Mesenchymal stem cell (in vitro differentiated cells and primary cell): ENCODE data around the gene RAPGEF6.

Source experiments
- DNase-seq: peaks from one replicate; pipeline ENCODE4 v3.0.0-alpha.2; 2013
- H2AFZ ChIP-seq: one replicate; pipeline ENCODE4 v1.6.1; 2013; ENCODE audit warnings: low read depth, mild to moderate bottlenecking, control low read depth, inconsistent platforms, low read length, moderate library complexity
- H2AK5ac ChIP-seq: 2 replicates; pipeline ENCODE4 v1.6.1; 2013; ENCODE audit warnings: low read length, moderate library complexity, mild to moderate bottlenecking, inconsistent platforms; ENCODE audit not compliant: severe bottlenecking
- H2BK120ac ChIP-seq: one replicate; pipeline ENCODE4 v1.6.1; 2013; ENCODE audit warnings: low read depth, mild to moderate bottlenecking, inconsistent platforms, low read length, moderate library complexity
- H2BK12ac ChIP-seq, 2 experiments: one replicate each; pipeline ENCODE4 v1.6.1; 2013; ENCODE audit warnings: inconsistent platforms in 2 of 2, low read length in 2 of 2, mild to moderate bottlenecking in 2 of 2, moderate library complexity in 2 of 2, control low read depth in 1 of 2
- H2BK15ac ChIP-seq: one replicate; pipeline ENCODE4 v1.6.1; 2013; ENCODE audit warnings: mild to moderate bottlenecking, low read depth, inconsistent platforms; ENCODE audit not compliant: poor library complexity, severe bottlenecking
- H2BK5ac ChIP-seq: 2 replicates; pipeline ENCODE4 v1.6.1; 2013; ENCODE audit warnings: low read depth, mild to moderate bottlenecking, low read length, control low read depth, inconsistent platforms; ENCODE audit not compliant: poor library complexity, severe bottlenecking
- H3K14ac ChIP-seq, 2 experiments: one replicate each; pipeline ENCODE4 v1.6.1; 2013; ENCODE audit warnings: inconsistent platforms in 2 of 2, low read length in 2 of 2, control low read depth in 1 of 2, mild to moderate bottlenecking in 1 of 2, moderate library complexity in 1 of 2
- H3K18ac ChIP-seq, 2 experiments: one replicate each; pipeline ENCODE4 v1.6.1; 2013; ENCODE audit warnings: inconsistent platforms in 2 of 2, low read length in 2 of 2, control low read depth in 1 of 2, low read depth in 1 of 2, mild to moderate bottlenecking in 1 of 2
- H3K23ac ChIP-seq, 2 experiments: one replicate each; pipeline ENCODE4 v1.6.1; 2013; ENCODE audit warnings: inconsistent platforms in 2 of 2, low read length in 2 of 2, mild to moderate bottlenecking in 2 of 2, moderate library complexity in 2 of 2, control low read depth in 1 of 2
- H3K27ac ChIP-seq: 2 replicates; pipeline ENCODE4 v1.5.1; 2013; ENCODE audit warnings: mild to moderate bottlenecking, moderate library complexity, low read length, control low read depth, inconsistent platforms; ENCODE audit not compliant: poor library complexity, severe bottlenecking
- H3K27me3 ChIP-seq, 2 experiments: 2 replicates each; pipeline versions ENCODE4 v1.6.1 to v1.7.0; 2013; ENCODE audit warnings: low read length in 2 of 2, mild to moderate bottlenecking in 2 of 2, moderate library complexity in 2 of 2, control low read depth in 1 of 2, inconsistent platforms in 1 of 2; ENCODE audit not compliant: control insufficient read depth in 1 of 2, insufficient read depth in 1 of 2
- H3K36me3 ChIP-seq, 2 experiments: 2 replicates each; pipeline versions ENCODE4 v1.6.1 to v1.7.0; 2013; ENCODE audit warnings: low read length in 2 of 2, control low read depth in 1 of 2, inconsistent platforms in 1 of 2, low read depth in 1 of 2, mild to moderate bottlenecking in 1 of 2; ENCODE audit not compliant: insufficient read depth in 2 of 2, control insufficient read depth in 1 of 2
- H3K4ac ChIP-seq, 2 experiments: one replicate each; pipeline ENCODE4 v1.6.1; 2013; ENCODE audit warnings: inconsistent platforms in 2 of 2, low read length in 2 of 2, mild to moderate bottlenecking in 2 of 2, moderate library complexity in 2 of 2, control low read depth in 1 of 2, low read depth in 1 of 2
- H3K4me1 ChIP-seq: 2 replicates; pipeline ENCODE4 v1.6.1; 2013; ENCODE audit warnings: low read depth, low read length, control low read depth; ENCODE audit not compliant: control insufficient read depth, insufficient read depth
- H3K4me2 ChIP-seq: 2 replicates; pipeline ENCODE4 v1.6.1; 2013; ENCODE audit warnings: low read length, mild to moderate bottlenecking, inconsistent platforms; ENCODE audit not compliant: poor library complexity, severe bottlenecking
- H3K4me3 ChIP-seq, 2 experiments: 2 replicates each; pipeline versions ENCODE4 v1.5.1 to v1.7.0; 2013; ENCODE audit warnings: low read length in 2 of 2, mild to moderate bottlenecking in 2 of 2, control low read depth in 1 of 2, low read depth in 1 of 2; ENCODE audit not compliant: insufficient read depth in 1 of 2
- H3K79me1 ChIP-seq: replicated peaks from 2 replicates; pipeline ENCODE4 v1.6.1; 2013; ENCODE audit warnings: mild to moderate bottlenecking, control low read depth, low read length, inconsistent platforms; ENCODE audit not compliant: poor library complexity, severe bottlenecking
- H3K9ac ChIP-seq: 2 replicates; pipeline ENCODE4 v1.7.0; 2013; ENCODE audit warnings: mild to moderate bottlenecking, low read length, moderate library complexity
- H3K9me3 ChIP-seq: 2 replicates; pipeline ENCODE4 v1.7.0; 2013; ENCODE audit warnings: mild to moderate bottlenecking, low read length; ENCODE audit not compliant: control insufficient read depth
- H4K8ac ChIP-seq: one replicate; pipeline ENCODE4 v1.6.1; 2013; ENCODE audit warnings: inconsistent platforms, mild to moderate bottlenecking, low read length, moderate library complexity
- H4K91ac ChIP-seq: one replicate; pipeline ENCODE4 v1.6.1; 2013; ENCODE audit warnings: mild to moderate bottlenecking, low read length, inconsistent platforms
- WGBS: methylation state at CpG from one replicate; pipeline ENCODE4 v1.1.7; 2013; ENCODE audit warnings: mixed read lengths; 5-methylcytosine and 5-hydroxymethylcytosine counted together

Gene RAPGEF6

DNA sequence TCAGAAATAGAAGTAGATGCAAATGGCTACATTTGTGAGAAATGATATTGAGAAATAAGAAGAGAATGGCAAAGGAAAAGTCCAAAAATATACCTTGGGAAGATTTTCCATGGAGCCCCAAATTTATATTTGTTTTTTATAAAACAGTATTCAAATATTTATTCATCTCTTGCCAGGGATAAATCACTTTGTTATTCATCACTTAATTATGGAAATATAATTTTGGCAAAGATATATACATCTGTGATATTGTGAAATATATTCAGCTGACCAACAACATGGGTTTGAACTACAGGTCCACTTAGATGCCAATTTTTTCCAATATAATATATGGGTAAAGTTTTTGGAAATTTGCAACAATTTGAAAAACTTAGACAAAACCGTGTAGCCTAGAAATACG is 19.7 kb upstream of the RAPGEF6 start:
- Histone ChIP-seq H3K9me3 (no peaks in the 10 kb centered on the region), H4K8ac (no peak overlapping the region), H3K4ac (no peak overlapping the region), H3K18ac (no peak overlapping the region), H2BK12ac (no peak overlapping the region), H3K14ac (no peak overlapping the region), H2AK5ac (no peak overlapping the region), H2BK15ac (no peak overlapping the region), H3K79me1 (peaks cover 24% of the 10 kb centered on the region), H3K36me3 (peaks cover 25 to 88% of the 10 kb centered on the region in 2 experiments), H3K4me3 (no peak overlapping the region), H4K91ac (no peak overlapping the region), H3K23ac (no peak overlapping the region), H3K4me2 (no peak overlapping the region), H3K27ac (no peak overlapping the region), H2BK5ac (no peak overlapping the region), H3K9ac (no peak overlapping the region), H2AFZ (no peak overlapping the region), H3K27me3 (no peaks in the 10 kb centered on the region), H2BK120ac (no peak overlapping the region), H3K4me1 (no peaks in the 10 kb centered on the region)
- no peak for DNase-seq
- WGBS = 100% methylated on average over 2 of the region's 2 CpGs

DNA sequence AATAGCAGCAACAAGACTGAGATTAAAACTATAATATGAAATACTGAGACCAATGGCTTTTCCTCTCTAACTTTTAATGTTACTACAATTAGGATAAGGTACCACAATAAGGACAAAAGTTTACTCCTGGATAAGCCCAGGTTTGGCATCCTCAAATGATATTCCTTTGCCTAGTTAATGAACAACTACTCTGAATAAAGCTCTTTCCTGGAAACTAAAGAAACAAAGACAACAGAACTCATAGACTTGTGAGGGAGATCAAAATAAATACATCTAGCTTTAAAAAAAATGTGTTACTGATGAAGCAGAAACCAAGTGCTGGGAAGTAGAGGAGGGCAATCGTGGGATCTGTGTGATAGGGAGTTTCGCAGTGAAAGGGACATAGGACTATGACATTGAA is 19.3 kb upstream of the RAPGEF6 start:
- H2BK12ac ChIP-seq = no peak overlapping the region
- no peak overlapping the region for H3K14ac ChIP-seq
- H3K79me1 ChIP-seq = peaks cover 24% of the 10 kb centered on the region
- H3K4ac ChIP-seq = no peak overlapping the region
- no peak overlapping the region for H2BK15ac ChIP-seq
- no peak overlapping the region for H3K27ac ChIP-seq
- H2AK5ac ChIP-seq = no peak overlapping the region
- no peak overlapping the region for H2BK120ac ChIP-seq
- H3K23ac ChIP-seq = no peak overlapping the region
- no peak overlapping the region for H2AFZ ChIP-seq
- H3K18ac ChIP-seq = no peak overlapping the region
- DNase-seq = no peak
- H3K36me3 ChIP-seq = peaks cover 20 to 88% of the 10 kb centered on the region in 2 experiments
- no peaks in the 10 kb centered on the region for H3K9me3 ChIP-seq
- H3K27me3 ChIP-seq = no peaks in the 10 kb centered on the region
- H3K9ac ChIP-seq = no peak overlapping the region
- H4K8ac ChIP-seq = no peak overlapping the region
- no peaks in the 10 kb centered on the region for H3K4me1 ChIP-seq
- H4K91ac ChIP-seq = no peak overlapping the region
- 99% methylated on average over 2 of the region's 2 CpGs for WGBS
- no peak overlapping the region for H3K4me2 ChIP-seq
- no peak overlapping the region for H3K4me3 ChIP-seq
- no peak overlapping the region for H2BK5ac ChIP-seq

DNA sequence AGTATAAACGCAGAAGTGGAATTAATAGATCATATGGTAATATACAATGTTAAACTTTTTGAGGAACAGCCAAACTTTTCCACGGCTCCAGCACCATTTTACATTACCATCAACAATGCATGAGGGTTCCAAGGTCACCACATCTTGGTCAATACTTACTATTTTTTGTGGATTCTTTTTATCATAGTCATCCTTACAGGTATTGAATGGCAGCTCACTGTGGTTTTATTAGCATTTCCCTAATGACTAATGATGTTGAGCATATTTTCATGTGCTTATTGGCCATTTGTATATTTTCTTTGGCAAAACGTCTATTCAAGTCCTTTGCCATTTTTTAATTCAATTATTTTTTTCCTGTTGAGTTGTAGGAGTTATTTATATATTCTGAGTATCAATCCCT is 14.1 kb upstream of the RAPGEF6 start:
- Histone ChIP-seq H4K91ac (no peak overlapping the region), H3K23ac (no peak overlapping the region), H3K4ac (no peak overlapping the region), H3K4me3 (no peak overlapping the region), H3K18ac (no peak overlapping the region), H3K36me3 (peaks cover 14 to 93% of the 10 kb centered on the region in 2 experiments), H3K4me1 (no peaks in the 10 kb centered on the region), H2BK120ac (no peak overlapping the region), H2AFZ (no peak overlapping the region), H3K27me3 (no peaks in the 10 kb centered on the region), H3K79me1 (peaks cover 13% of the 10 kb centered on the region), H2BK12ac (no peak overlapping the region), H3K27ac (no peak overlapping the region), H3K4me2 (no peak overlapping the region), H2BK15ac (no peak overlapping the region), H3K9me3 (no peaks in the 10 kb centered on the region), H3K9ac (no peak overlapping the region), H2AK5ac (no peak overlapping the region), H3K14ac (no peak overlapping the region), H4K8ac (no peak overlapping the region), H2BK5ac (no peak overlapping the region)
- WGBS = no CpG with 5 or more reads among the region's 3 CpGs
- no peak for DNase-seq

DNA sequence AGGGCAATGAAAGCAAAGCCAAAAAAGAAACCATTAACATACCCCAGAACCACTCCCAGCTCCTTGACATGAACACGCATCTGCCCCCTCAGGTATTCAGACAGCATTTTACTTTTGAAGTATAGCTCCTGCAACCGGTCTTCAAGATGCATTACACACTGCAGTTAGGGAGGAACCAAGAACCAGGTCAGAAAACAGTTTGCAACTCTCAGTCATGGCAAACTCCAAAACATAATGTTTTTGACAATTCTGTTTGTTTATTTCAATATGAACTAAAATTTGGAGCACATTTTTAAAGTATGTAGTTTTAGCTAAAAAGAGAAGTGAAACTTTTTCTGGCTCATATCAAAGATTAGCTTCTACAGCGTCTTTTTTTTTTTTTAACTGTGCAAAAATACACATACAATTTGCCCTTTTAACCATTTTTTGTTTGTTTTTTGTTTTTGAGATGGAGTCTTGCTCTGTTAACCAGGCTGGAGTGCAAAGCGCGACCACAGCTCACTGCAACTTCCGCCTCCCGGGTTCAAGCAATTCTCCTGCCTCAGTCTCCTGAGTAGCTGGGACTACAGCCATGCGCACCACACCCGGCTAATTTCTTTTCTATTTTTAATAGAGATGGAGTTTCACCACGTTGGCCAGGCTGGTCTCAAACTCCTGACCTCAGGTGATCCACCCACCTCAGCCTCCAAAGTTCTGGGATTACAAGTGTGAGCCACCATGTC is 12.2 kb upstream of the RAPGEF6 start:
- no peak overlapping the region for H3K4ac ChIP-seq
- no peak overlapping the region for H2BK120ac ChIP-seq
- no peak overlapping the region for H3K14ac ChIP-seq
- H3K18ac ChIP-seq = no peak overlapping the region
- H3K27ac ChIP-seq = no peak overlapping the region
- no peak overlapping the region for H2BK12ac ChIP-seq
- no peak overlapping the region for H2BK5ac ChIP-seq
- H3K23ac ChIP-seq = no peak overlapping the region
- peaks cover 7% of the 10 kb centered on the region for H3K79me1 ChIP-seq
- H3K9ac ChIP-seq = no peak overlapping the region
- H3K4me3 ChIP-seq = no peak overlapping the region
- no peak overlapping the region for H2AK5ac ChIP-seq
- no peak for DNase-seq
- H2AFZ ChIP-seq = no peak overlapping the region
- H3K4me2 ChIP-seq = no peak overlapping the region
- no peaks in the 10 kb centered on the region for H3K27me3 ChIP-seq
- no peak overlapping the region for H2BK15ac ChIP-seq
- H4K8ac ChIP-seq = no peak overlapping the region
- WGBS = 98% methylated on average over 9 of the region's 10 CpGs
- peaks cover 9 to 97% of the 10 kb centered on the region in 2 experiments for H3K36me3 ChIP-seq
- no peaks in the 10 kb centered on the region for H3K4me1 ChIP-seq
- no peaks in the 10 kb centered on the region for H3K9me3 ChIP-seq
- H4K91ac ChIP-seq = no peak overlapping the region
